HepG2 (cell line): ENCODE measurements around the gene RAB14. TPM values are rescaled to one million over a fixed set of nuclear protein-coding genes. Genes with fewer than 3 reads are reported as not detected.
A peak's percentile ranks its signal among the peaks of the same experiment; 100 is the strongest.

Source experiments
- AFF4 ChIP-seq: sonication (generic); formaldehyde crosslinking; IDR thresholded peaks from 2 replicates; pipeline ENCODE4 v1.4.0; 2020; ENCODE audit warnings: missing genetic modification reagents
- HDAC1 ChIP-seq: sonication (generic); formaldehyde crosslinking; IDR thresholded peaks from 2 replicates; pipeline ENCODE4 v1.5.1; 2020; ENCODE audit warnings: mild to moderate bottlenecking, missing genetic modification reagents
- KAT8 ChIP-seq: IDR thresholded peaks from 2 replicates; pipeline ENCODE4 v1.6.1; 2016; ENCODE audit warnings: missing genetic modification reagents, missing compliant biosample characterization
- MLLT10 ChIP-seq: sonication (generic); formaldehyde crosslinking; IDR thresholded peaks from 2 replicates; pipeline ENCODE4 v1.4.0; 2020; ENCODE audit warnings: missing genetic modification reagents
- MXD4 ChIP-seq: IDR thresholded peaks from 2 replicates; pipeline ENCODE4 v1.6.1; 2016; ENCODE audit warnings: mild to moderate bottlenecking, missing biosample characterization, missing genetic modification reagents
- NFYB ChIP-seq: sonication (generic); formaldehyde crosslinking; IDR thresholded peaks from 2 replicates; pipeline ENCODE4 v1.4.0; 2020; ENCODE audit warnings: missing genetic modification reagents
- PHF5A ChIP-seq: IDR thresholded peaks from one replicate; pipeline ENCODE4 v1.6.1; 2018; ENCODE audit warnings: low read depth, missing genetic modification reagents; ENCODE audit not compliant: unreplicated experiment
- ZNF350 ChIP-seq: sonication (generic); formaldehyde crosslinking; IDR thresholded peaks from 2 replicates; pipeline ENCODE4 v1.4.0; 2020; ENCODE audit warnings: mild to moderate bottlenecking, low read depth, missing genetic modification reagents, borderline replicate concordance
- ZNF430 ChIP-seq: sonication (generic); formaldehyde crosslinking; IDR thresholded peaks from 2 replicates; pipeline ENCODE4 v1.9.0; 2021; ENCODE audit warnings: mild to moderate bottlenecking, missing genetic modification reagents
- ZSCAN21 ChIP-seq: sonication (generic); formaldehyde crosslinking; IDR thresholded peaks from 2 replicates; pipeline ENCODE4 v1.8.0; 2022; ENCODE audit warnings: mild to moderate bottlenecking, missing genetic modification reagents, moderate library complexity, borderline replicate concordance
- ZSCAN30 ChIP-seq: sonication (generic); formaldehyde crosslinking; IDR thresholded peaks from 2 replicates; pipeline ENCODE4 v1.5.0; 2020; ENCODE audit warnings: mild to moderate bottlenecking, missing genetic modification reagents
- polyA plus RNA-seq, 8 experiments: library from polyadenylated mRNA; depleted of rRNA in 3 of 8; stranded (reverse) in 7 of 8; unstranded in 1 of 8; fragments of >200 nt; fragmentation: Illumina TruSeq in 4 of 8; extraction: Trizol in 4 of 8; gene quantifications; 2 replicates each; pipeline versions ENCODE4 v1.2.1 to v1.2.3, GENCODE V29; 2011 to 2016; ENCODE audit warnings: low read depth in 4 of 8, missing spikeins in 1 of 8, mixed read lengths in 1 of 8; ENCODE audit not compliant: insufficient read depth in 1 of 8
- total RNA-seq, 5 experiments: library from RNA; depleted of rRNA; stranded (reverse); fragments of >200 nt; fragmentation: Illumina TruSeq; extraction: Trizol; gene quantifications; 2 replicates each; pipeline ENCODE4 v1.2.3, GENCODE V29; 2016; ENCODE audit warnings: low read depth in 1 of 5
- TF ChIP-seq, protein P1 (sequence below): sonication (generic); formaldehyde crosslinking; IDR thresholded peaks from 2 replicates; pipeline ENCODE4 v1.5.0; 2020; ENCODE audit warnings: mild to moderate bottlenecking, missing genetic modification reagents, borderline replicate concordance
- TF ChIP-seq, protein P2 (sequence below): sonication (generic); formaldehyde crosslinking; conservative IDR thresholded peaks from 2 replicates; pipeline ENCODE4 v1.4.0; 2020; ENCODE audit warnings: missing genetic modification reagents
- TF ChIP-seq, protein P3 (sequence below): IDR thresholded peaks from 2 replicates; pipeline ENCODE4 v1.6.1; 2018; ENCODE audit warnings: missing genetic modification reagents, mild to moderate bottlenecking, missing compliant biosample characterization

RAB14 gene
- total and polyA plus RNA-seq, 2 of the 13 experiments (the other 11 are each of a cell fraction or from before 2014, with no cell fraction given), result 17.4 to 19.3 TPM

DNA sequence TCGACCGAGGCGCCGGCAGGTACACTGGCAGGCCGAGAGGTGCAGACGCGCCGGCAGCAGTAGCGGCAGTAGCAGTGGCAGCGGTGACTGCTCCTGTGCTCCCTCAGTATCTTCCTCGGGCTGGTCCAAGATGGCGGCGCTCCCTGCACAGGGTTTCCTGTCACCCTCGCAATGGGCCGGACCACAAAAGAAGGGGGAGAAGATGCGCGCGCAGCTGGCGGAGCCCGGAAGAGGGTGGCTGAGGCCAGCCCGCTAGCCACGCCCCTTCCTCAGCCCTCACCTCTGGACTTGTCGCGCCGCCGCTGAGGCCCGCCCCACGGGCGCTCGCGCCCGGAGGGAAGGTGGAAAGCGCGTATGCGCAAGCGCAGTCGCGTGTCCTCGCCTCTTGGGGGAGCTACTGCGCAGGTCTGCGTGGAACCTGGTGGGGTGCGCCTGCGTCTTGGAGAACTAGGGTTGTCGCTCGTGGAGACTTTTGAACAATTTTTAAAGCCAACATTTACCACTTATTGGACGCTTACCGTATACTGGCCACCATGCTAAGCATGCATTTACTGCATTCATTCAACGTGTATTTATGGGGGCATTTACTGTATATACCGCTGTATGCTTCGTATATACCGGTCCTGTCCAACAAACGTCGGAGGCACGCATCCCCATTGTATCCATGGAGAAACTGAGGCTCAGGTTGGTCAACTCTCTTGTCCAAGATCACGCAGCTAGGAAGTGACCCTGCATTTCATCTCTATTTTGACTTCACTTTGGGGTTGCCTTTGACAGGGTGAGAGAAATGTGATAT is at the start of gene RAB14 (continued):
- TF ChIP-seq AFF4 (CRISPR knock-in tag) (peak; percentile 58; the same call in 1 of the 2 replicates), HDAC1 (peak; percentile 98), PHF5A (CRISPR knock-in tag) (peak; percentile 27), MLLT10 (CRISPR knock-in tag) (no peak), KAT8 (CRISPR knock-in tag) (peak; percentile 85), ZSCAN21 (CRISPR knock-in tag) (peak; percentile 59; the same call in 1 of the 2 replicates), ZNF350 (CRISPR knock-in tag) (peak; percentile 61), NFYB (CRISPR knock-in tag) (peak; percentile 65), MXD4 (CRISPR knock-in tag) (peak; percentile 22; the same call in 1 of the 2 replicates), ZNF430 (CRISPR knock-in tag) (peak; percentile 50; the same call in 1 of the 2 replicates), ZSCAN30 (CRISPR knock-in tag) (0 out of 2 replicates have a peak, but pooled peaks have one; percentile 71)
- TF ChIP-seq, protein P1, sequence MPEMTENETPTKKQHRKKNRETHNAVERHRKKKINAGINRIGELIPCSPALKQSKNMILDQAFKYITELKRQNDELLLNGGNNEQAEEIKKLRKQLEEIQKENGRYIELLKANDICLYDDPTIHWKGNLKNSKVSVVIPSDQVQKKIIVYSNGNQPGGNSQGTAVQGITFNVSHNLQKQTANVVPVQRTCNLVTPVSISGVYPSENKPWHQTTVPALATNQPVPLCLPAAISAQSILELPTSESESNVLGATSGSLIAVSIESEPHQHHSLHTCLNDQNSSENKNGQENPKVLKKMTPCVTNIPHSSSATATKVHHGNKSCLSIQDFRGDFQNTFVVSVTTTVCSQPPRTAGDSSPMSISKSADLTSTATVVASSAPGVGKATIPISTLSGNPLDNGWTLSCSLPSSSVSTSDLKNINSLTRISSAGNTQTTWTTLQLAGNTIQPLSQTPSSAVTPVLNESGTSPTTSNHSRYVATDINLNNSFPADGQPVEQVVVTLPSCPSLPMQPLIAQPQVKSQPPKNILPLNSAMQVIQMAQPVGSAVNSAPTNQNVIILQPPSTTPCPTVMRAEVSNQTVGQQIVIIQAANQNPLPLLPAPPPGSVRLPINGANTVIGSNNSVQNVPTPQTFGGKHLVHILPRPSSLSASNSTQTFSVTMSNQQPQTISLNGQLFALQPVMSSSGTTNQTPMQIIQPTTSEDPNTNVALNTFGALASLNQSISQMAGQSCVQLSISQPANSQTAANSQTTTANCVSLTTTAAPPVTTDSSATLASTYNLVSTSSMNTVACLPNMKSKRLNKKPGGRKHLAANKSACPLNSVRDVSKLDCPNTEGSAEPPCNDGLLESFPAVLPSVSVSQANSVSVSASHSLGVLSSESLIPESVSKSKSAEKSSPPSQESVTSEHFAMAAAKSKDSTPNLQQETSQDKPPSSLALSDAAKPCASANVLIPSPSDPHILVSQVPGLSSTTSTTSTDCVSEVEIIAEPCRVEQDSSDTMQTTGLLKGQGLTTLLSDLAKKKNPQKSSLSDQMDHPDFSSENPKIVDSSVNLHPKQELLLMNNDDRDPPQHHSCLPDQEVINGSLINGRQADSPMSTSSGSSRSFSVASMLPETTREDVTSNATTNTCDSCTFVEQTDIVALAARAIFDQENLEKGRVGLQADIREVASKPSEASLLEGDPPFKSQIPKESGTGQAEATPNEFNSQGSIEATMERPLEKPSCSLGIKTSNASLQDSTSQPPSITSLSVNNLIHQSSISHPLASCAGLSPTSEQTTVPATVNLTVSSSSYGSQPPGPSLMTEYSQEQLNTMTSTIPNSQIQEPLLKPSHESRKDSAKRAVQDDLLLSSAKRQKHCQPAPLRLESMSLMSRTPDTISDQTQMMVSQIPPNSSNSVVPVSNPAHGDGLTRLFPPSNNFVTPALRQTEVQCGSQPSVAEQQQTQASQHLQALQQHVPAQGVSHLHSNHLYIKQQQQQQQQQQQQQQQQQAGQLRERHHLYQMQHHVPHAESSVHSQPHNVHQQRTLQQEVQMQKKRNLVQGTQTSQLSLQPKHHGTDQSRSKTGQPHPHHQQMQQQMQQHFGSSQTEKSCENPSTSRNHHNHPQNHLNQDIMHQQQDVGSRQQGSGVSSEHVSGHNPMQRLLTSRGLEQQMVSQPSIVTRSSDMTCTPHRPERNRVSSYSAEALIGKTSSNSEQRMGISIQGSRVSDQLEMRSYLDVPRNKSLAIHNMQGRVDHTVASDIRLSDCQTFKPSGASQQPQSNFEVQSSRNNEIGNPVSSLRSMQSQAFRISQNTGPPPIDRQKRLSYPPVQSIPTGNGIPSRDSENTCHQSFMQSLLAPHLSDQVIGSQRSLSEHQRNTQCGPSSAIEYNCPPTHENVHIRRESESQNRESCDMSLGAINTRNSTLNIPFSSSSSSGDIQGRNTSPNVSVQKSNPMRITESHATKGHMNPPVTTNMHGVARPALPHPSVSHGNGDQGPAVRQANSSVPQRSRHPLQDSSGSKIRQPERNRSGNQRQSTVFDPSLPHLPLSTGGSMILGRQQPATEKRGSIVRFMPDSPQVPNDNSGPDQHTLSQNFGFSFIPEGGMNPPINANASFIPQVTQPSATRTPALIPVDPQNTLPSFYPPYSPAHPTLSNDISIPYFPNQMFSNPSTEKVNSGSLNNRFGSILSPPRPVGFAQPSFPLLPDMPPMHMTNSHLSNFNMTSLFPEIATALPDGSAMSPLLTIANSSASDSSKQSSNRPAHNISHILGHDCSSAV (CRISPR knock-in tag), result no peak
- TF ChIP-seq, protein P2, sequence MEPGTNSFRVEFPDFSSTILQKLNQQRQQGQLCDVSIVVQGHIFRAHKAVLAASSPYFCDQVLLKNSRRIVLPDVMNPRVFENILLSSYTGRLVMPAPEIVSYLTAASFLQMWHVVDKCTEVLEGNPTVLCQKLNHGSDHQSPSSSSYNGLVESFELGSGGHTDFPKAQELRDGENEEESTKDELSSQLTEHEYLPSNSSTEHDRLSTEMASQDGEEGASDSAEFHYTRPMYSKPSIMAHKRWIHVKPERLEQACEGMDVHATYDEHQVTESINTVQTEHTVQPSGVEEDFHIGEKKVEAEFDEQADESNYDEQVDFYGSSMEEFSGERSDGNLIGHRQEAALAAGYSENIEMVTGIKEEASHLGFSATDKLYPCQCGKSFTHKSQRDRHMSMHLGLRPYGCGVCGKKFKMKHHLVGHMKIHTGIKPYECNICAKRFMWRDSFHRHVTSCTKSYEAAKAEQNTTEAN (CRISPR knock-in tag), result peak; percentile 52; the same call in 1 of the 2 replicates
- TF ChIP-seq, protein P3, sequence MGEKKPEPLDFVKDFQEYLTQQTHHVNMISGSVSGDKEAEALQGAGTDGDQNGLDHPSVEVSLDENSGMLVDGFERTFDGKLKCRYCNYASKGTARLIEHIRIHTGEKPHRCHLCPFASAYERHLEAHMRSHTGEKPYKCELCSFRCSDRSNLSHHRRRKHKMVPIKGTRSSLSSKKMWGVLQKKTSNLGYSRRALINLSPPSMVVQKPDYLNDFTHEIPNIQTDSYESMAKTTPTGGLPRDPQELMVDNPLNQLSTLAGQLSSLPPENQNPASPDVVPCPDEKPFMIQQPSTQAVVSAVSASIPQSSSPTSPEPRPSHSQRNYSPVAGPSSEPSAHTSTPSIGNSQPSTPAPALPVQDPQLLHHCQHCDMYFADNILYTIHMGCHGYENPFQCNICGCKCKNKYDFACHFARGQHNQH (CRISPR knock-in tag), result peak; percentile 81
